Measurements from ENCODE around the gene CCL5.

Gene CCL5

GRCh38 chr17:35879773-35880654 lies at the start of gene CCL5:
Gene CCL5, minus strand, starts transcription at chr17:35880360.
- no peak for DNase-seq

GRCh38 chr17:35927714-35928113 lies 47.6 kb upstream of the CCL5 start:
- no peak for DNase-seq

GRCh38 chr17:35923609-35924114 lies 43.5 kb upstream of the CCL5 start:
- DNase-seq: no peak

- DNase-seq: no peak
These were observed 40.1 kb upstream of the CCL5 start for GRCh38 chr17:35920229-35920628.

- DNase-seq: no peak
These were observed 38.5 kb upstream of the CCL5 start for GRCh38 chr17:35918665-35919064.

- DNase-seq: no peak
These were observed 37.5 kb upstream of the CCL5 start for GRCh38 chr17:35917519-35918213.

- DNase-seq: no peak
These were observed 35.2 kb upstream of the CCL5 start for GRCh38 chr17:35915153-35915964.

GRCh38 chr17:35914354-35914753 lies 34.2 kb upstream of the CCL5 start:
- DNase-seq: no peak

GRCh38 chr17:35913609-35914008 lies 33.4 kb upstream of the CCL5 start:
- no peak for DNase-seq

GRCh38 chr17:35912942-35913341 lies 32.8 kb upstream of the CCL5 start:
- no peak for DNase-seq

GRCh38 chr17:35912339-35912912 lies 32.3 kb upstream of the CCL5 start:
- DNase-seq: no peak

- DNase-seq: no peak
These were observed 29.2 kb upstream of the CCL5 start for GRCh38 chr17:35909408-35909807.

- DNase-seq: no peak
These were observed 27.5 kb upstream of the CCL5 start for GRCh38 chr17:35907691-35908090.

GRCh38 chr17:35906926-35907637 lies 26.9 kb upstream of the CCL5 start:
- DNase-seq: no peak

- no peak for DNase-seq
These were observed 26.2 kb upstream of the CCL5 start for GRCh38 chr17:35906191-35906925.

- DNase-seq: no peak
These were observed 23.3 kb upstream of the CCL5 start for GRCh38 chr17:35903451-35903850.

- DNase-seq: no peak
These were observed 21.5 kb upstream of the CCL5 start for GRCh38 chr17:35901631-35902175.

- no peak for DNase-seq
These were observed 20.7 kb upstream of the CCL5 start for GRCh38 chr17:35900708-35901480.

GRCh38 chr17:35900280-35900679 lies 20.1 kb upstream of the CCL5 start:
- DNase-seq: no peak

Measured in NCI-H1694 (cell line).